GM18502 (cell line): ENCODE data around the gene TOP3B.
"Not testable (repeated sequence)": the region's sequence is repeated elsewhere in the genome, so short reads cannot be mapped to it uniquely, and the experiment has no call there.

Experiments used
- ATAC-seq: cut with Tn5 transposase; IDR thresholded peaks from one replicate; pipeline ENCODE4 v1.9.1; 2021; ENCODE audit warnings: mild to moderate bottlenecking; ENCODE audit not compliant: unreplicated experiment, poor library complexity

TOP3B gene

DNA sequence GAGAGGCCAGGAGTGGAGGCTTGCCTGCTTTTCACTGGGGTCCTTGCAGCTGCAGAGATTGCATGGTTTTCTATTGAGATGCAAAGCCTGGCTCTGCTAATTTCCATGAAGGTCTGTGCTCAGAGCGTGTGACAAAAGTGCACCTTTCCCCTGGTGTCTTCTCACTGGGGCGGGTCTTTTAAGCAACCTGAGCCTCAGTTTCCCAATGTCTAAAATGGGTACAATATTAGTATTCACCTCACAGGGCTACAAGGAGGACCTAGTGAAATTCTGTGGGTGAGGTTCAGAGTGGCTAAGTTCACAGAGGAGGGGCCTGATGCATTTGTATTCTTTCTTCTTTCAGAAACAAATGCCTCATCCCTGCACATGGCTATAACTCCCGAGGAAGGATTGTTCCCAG is 50.2 kb downstream of the TOP3B start:
- no peak for ATAC-seq

DNA sequence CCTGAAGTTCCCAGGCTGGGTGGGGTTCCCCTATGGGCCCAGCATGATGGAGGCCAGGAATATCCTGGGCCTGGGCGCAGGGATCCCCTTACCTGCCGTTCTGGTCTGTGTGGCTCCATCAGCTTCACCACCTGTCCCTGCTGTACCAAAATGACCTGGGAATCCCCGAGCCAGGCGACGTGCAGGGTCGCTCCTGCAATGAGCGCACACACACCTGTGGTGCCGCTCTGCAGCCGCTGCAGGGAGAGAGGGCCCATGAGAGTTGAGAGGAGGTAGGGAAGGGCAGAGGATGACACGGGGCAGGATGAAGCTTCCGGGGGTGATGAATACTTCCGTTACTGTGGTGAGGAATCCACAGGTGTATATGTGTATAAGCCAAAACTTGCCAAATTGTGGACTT is 51.5 kb downstream of the TOP3B start:
- ATAC-seq: no peak

DNA sequence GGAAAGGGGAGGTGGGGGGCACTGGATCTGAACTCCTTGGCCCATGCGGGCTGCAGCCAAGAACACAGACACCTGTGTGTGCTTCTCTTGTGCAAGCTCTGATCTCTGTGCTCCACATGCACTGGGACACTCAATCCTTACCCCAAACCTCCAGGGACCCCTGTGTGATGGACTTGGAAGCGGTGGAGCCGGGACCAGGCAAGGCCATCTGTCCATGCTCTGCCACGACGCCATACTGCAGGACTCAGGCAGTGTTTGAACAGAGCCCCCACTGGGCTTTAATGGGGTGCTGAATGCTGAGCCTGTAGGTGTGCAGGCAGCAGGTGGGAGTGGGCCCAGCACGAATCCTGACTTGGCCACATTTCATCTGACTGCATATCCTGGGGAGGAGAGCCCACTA is 53.3 kb downstream of the TOP3B start:
- ATAC-seq: no peak

DNA sequence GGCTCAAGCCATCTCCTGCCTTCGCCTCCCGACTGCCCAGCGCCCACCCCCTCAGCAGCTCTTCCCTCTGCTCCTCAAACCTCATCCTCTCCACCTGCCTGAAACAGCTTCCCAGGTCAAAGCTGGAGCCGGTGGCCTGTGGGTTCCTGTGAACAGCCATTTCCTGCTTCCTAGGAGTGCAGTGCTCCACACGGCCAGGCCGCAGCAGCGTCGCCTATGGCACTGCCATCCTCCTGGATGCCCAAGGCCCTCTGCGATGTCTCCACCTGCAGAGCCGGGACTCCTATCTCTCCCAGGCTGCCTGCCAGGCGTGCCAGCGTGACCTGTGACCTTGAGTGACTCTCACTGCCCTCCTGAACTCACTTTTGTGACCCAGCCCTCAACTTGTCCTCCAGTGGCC is 54.5 kb downstream of the TOP3B start:
- no peak for ATAC-seq

DNA sequence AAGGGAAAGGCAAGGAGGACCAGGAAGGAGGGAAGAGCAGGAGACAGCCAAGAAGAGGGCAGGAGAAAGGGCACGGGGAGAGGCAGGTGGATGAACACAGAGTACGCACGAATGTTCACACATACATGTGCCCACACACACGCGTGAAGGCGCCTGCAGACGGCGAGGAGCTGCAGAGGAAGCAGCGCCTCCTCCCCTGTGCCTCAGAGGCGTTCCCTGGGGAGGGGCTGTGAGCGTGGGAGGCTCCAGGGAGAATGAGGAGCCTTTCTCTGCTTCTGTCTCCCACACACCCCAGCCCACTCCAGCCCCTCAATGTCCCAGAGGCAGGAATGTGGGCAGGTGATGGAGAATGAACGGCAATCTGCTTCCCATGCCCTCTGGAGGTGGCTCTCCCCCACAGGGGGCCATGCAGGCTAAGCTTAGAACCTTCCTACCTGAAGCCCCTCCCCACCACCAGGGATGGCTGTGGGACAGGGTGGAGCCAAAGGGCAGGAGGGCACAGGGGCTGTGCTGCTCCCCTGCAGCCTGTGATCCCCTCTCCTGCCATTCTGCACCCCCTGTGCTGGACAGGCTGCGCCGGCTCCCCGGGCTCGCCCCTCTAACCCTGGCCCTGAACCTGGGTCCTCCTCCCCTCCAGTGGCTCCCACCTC is 55.3 kb downstream of the TOP3B start:
- ATAC-seq: no peak

DNA sequence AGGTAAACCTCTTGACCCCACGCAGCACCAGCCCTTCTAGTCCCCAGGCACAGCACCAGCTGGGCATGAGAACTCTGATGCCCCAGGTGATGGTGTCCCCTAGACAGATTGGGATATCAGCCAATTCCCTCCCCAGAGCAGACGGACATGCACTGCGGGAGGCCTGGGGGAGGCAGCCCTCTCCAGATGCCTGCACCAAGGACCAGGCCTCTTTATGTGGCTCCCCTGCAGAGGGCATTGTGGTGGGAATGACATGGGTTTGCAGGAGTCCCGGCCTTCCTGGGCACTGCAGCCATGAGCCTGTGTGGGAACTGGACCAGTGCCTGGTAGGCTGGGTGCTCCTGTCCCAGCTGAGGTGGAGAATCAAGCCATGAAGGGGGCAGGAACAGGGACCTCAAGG is 55.9 kb downstream of the TOP3B start:
- ATAC-seq: no peak

DNA sequence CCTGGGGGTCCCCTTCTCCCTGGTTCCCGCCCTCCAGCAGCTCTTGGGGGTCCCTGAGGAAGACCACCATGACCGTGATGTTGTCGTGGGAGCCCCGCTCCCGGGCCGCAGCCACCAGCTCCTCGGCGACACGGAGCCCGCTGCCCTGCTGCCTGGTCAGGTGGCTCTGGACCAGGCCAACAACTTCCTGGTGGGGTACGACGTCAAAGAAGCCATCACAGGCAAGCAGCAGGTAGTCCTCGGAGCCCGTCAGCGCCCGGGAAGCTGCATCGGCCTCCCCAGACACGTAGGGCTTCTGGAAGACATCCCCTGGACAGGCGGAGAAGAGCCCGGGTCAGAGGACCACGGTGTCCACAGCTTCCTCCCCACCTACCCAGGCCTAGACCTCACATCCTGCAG is 59.4 kb downstream of the TOP3B start:
- ATAC-seq: no peak

DNA sequence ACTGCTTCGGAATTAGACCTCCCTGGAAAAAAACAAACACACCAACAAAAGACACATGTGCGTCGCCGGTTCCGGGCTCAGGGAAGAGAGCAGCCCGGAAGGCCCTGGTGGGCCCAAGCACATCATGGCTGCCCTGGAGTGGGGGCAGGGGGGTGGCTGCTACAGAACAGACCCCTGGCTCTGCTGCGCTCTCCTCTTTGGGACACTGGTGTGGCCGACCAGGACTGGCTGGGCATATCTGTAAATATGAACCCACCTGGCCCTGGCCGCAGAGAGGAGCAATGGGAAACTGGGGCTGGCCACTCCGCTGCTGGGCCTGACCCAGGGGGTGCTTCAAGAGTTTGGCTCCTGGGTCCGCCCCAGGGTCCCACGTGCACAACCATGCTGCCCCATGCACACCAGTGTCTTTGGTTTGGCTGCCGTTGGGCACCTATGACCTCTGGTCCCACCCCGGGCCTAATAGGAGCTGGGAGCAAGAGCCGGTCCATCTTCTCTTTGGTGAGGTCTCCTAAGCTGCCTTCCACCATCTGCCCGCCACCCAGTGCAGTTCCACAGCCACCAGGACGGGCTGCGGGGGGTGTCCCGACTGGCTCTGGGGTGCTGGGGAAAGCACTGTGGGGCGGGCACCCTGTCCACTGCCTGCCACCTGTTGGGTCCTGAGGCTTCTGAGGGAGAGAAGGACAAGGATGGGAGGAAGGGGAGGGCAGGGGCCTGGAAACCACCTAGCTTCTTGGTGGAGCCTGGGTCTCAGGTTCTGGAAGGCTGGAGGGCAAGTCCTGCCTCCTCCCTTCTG is 60.0 kb downstream of the TOP3B start:
- no peak for ATAC-seq

DNA sequence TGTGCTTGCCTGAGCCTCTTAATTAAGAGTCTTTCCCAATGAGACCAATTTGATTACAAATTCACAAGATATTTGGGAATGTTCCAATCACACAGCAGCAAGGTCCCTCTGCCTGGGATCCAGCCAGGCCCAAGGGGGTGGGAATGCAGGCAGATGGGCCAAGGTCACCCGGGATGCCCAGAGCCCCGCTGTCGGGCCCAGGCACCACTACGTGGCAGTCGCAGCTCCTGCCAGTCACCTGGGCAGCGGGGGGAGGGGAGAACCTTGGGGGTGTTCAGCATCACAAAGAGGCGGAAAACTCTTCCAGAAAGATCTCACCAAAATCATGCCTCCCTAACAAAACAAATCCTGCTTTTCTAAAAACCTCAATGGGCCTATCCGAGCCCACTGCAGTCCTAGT is 60.9 kb downstream of the TOP3B start:
- no peak for ATAC-seq

DNA sequence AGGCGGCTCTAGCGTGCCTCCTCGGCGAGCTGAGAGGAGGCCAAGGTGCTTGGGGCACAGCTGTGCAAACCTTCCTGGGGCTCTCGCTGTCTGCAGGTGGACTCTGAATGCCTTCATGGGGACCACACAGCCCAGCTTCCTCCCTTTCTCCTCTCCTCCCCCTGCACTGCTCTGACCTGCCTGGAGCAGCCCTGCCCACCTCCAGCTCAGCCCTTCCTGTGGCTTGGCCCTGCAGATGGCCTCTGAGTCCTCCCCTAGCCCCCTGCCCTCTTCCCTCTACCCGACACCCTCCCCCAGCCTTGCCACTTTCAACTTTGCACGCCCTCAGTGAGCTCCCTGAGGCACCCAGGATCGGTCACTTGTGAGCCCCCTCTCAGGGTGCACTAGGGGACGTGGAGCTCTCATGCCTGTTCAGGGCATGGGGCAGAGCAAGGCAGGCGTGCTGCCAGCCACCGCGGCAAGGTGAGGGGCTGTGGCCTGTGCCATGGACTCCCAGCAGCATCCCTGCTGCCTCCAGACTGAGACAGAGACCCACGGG is 61.3 kb downstream of the TOP3B start:
- no peak for ATAC-seq

DNA sequence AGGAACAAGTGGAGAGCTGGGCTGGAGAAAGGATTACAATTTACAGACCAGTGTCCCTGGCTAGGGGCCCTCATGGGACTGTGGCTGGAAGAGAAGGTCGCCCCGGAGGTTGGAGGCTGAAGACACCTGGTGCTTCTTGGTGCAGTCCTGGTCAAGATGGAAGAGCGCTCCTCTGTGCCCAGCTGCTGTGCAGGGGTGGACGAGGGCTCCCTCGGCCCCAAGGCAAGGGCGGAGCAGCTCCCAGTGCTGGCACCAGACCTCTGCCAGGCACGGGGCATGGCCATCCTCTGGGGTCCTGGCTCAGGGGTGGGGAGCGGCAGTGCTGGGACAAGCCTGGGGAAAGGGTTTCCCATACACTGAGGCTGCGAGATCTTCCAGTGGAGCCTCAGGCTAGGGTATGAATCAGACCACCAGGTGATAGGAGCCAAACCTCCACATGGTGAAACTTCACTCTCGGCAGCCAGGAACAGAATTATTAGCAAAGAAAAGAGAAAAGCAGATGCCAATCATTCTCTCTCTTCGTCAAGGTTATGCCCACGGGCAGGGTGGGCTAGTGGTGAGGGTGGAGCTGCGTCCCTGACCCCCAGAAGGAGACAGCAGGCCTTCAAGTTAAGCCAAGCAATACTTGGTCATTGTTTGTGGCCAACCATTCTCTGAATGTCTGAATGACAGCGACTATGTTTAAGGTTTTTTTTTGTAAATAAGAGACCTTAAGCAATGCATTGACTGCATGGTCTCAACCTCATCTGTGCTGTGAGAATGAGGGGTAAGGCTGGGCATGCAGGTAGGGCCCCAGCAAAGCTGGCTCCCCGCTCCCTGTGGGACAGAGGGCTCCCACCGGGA is 62.0 kb downstream of the TOP3B start:
- no peak for ATAC-seq

DNA sequence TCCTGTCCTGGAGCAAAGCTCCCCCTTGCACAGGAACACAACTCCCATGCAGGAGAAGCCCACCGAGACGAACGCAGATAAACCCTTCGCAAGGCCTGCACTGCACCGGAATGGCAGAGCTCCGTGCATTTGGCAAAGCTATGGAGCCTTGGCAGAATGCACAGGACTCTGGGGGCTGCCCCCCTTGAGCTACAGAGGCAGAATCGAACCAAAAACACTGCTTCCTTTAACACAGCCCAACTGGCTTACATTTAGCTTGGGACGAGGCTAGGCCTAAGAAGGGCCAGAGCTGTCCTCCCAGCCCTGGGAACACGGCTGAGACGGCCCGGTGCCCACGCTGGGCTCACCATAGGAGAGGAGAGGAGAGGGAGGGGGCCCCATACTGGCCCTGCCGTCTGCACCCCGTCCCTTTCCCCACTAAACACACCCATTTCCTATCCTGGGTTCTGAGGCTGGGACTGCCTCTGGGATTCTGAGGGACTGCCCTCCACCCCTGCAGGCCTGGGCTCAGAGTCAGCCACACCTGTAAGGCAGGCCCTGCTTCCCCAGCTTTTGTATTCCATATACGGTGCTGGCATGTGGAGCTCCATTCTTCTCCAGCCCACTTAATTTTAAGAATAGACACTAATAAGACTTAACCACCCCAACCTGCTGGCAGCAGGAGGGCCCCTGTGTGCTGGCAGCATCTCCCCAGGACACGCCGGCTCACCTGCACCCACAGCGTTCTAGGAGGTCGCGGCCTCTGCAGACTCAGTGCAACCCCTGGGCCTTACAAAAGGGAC is 62.9 kb downstream of the TOP3B start:
- no peak for ATAC-seq

DNA sequence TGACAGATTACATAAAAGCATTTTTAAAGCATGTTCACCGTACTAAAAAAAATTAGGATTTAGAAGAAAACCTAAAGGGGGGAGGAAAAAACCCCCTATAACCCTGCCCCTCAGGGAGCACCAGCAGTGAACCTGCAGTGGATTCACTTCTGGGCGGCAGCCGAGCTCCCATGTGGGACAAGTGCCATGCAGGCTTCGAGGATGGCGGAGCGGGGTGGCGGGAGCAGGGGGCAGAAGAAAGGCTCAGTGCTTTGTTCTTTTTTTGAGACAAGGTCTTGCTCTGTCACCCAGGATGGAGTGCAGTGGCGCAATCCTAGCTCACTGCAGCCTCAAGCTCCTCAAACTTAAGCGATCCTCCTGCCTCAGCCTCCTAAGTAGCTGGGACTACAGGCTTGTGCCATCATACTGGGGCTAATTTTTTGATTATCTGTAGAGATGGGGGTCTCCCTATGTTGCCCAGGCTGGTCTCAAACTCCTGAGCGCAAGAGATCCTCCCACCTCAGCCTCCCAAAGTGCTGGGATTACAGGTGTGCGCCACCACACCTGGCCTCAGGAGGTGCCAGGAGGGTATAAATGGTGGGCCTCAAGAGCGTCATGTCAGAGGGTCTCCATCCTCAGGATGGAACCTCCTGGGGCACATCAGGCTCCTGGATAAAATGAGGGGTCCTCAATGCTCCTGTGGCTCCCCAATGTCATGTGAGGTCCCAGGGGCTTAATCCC is 64.0 kb downstream of the TOP3B start:
- ATAC-seq: no peak

DNA sequence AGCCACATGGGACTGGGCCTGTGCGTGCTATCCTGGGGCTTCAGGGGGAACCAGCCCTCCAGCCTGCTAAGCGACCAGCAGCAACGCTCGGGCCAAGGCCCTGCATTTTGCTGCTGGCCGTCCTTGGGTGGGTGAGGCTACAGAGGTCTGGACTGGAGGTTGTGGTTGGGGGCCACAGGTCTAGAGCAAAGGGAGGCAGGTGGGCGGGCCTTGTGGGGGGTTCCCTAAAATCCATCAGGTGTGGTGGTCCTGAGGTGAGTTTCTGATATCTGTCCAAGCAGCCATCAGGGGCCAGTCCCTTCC is 64.7 kb downstream of the TOP3B start:
- ATAC-seq: no peak

DNA sequence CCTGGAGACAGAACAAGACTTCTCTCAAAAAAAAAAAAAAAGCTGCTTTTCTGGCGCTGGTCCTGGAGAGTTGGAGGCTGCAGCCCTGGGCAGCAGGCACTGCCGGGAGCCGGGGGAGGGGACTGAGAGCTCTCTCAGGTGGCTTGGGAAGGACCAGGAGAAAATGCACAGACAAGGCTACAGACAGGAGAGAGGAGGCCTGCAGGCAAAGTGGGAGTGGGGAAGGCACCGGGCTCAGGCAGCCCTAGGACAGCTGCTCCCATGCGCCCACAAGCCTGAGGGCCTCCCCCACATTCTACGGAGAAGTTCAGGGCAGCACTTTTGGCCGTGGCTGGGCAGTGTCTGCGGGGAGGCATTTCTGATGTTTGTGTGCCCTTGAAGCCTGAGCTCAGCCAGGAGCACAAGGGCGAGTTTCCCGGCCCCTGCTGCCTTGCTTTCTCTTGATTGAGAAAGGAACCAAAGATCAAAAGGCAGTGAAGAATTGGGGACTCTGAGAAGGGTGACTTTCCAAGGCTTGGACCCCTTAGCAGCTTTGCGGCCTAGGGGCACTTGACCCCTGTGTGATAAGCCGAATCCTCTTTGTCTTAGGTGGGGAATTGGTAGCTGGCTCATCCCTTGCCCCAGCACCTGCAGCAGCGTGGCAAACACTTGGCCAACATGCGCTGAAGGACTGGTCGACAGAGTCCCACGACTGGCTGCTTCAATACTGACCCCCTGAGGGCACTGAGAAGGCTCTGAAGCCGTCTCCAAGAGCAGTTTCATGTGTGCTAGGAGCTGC is 65.2 kb downstream of the TOP3B start:
- no peak for ATAC-seq

DNA sequence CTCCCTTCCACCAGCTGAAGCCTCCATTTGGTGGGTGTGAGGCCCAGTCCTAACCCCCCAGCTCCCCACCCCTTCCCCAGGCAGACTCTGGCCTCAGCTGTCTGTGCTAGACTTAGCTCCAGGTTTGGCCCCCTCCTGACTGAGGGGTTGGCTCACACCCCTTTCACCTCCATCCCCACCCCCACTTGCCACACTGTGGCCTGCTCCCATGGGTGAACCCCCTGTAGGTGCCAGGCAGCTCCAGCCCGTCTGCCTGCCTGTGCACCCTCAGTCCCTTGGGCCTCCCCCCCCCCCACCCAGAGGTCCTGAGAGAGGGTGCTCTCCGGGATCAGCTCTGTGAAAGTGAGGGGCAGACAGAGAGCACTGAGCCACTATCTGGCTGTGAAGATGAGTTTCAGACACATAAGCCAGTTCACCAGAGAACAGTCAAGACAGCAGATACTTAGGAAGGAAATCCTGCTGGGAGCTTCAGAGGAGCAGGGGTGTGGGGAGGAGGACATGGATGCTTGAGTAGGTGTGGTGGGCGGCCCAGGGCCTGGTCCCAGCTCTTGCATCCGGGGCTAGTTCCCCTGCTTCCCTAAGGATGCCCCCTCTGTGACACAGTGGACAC is 66.2 kb downstream of the TOP3B start:
- ATAC-seq: no peak

DNA sequence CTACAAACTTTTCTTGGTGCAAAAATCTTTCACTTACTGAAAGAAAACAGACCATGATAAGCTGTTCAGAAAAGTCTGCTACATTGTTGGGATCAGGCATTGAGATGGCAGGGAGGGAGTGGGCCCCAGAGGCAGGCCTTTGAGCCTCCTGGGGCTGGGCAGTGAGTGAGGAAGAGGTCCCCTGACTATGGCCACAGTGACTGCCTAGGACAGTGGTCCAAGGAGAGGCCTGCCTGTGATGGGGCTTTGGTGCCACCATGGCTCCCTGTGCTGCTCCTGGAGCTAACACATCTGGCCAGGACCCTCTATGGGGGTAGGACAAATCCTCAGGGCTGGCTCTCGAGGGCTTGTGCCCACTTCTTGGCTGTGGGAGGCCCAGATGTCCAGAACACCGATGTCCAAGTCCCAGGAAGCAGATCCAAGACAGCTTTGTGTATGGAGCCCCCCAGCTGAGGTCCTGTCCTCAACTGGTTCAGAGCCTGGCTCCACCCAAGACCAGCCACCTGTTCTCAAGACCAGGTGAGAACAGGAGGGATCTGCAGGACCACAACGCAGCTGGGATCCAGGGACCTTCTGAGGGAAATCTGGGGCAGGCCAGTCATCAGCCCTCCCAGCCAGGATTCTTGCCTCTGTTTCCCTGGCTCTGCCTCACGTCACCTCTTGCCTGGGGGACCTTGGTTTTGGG is 66.8 kb downstream of the TOP3B start:
- ATAC-seq: no peak

DNA sequence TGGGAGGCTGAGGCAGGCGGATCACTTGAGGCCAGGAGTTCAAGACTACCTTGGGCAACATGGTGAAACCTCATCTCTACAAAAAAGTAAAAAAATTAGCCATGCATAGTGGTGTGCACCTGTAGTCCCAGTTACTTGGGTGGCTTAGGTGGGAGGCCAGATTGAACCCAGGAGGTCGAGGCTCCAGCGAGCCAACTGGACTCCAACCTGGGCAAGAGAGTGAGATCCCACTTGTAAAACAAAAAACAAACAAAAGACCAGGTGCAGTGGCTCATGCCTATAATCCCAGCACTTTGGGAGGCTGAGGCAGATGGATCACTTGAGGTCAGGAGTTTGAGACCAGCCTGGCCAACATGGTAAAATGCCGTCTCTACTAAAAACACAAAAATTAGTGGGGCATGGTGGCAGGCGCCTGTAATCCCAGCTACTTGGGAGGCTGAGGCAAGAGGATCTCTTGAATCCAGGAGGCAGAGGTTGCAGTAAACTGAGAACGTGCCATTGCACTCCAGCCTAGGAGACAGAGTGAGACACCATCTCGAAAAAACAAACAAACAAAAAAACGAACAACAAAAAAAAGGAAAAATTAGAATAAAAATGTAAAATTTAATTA is 68.4 kb downstream of the TOP3B start:
- ATAC-seq: not testable (repeated sequence)
